Liver (tissue), 9 donors: ENCODE data around the gene KLHL42. TPM values are rescaled to one million over a fixed set of nuclear protein-coding genes. Genes with fewer than 3 reads are reported as not detected.

Experiments
- DNase-seq: peaks from one replicate; pipeline ENCODE4 v3.0.0-alpha.2; 2017; ENCODE audit warnings: low spot score
- H3K27ac ChIP-seq, 2 donors: one replicate each; pipeline ENCODE4 v1.7.0; 2013; ENCODE audit warnings: inconsistent platforms in 2 of 2, low read length in 2 of 2, control low read depth in 1 of 2, low read depth in 1 of 2, mild to moderate bottlenecking in 1 of 2
- H3K27me3 ChIP-seq, 4 donors: one replicate each; pipeline versions ENCODE4 v1.6.1 to v1.7.0; 2013; ENCODE audit warnings: low read length in 3 of 4, inconsistent platforms in 1 of 4, mild to moderate bottlenecking in 1 of 4, moderate library complexity in 1 of 4; ENCODE audit not compliant: control insufficient read depth in 4 of 4, insufficient read depth in 4 of 4
- H3K36me3 ChIP-seq, 4 donors: one replicate each; pipeline versions ENCODE4 v1.6.1 to v1.7.0; 2013; ENCODE audit warnings: low read length in 3 of 4, mild to moderate bottlenecking in 3 of 4, low read depth in 1 of 4, moderate library complexity in 1 of 4; ENCODE audit not compliant: control insufficient read depth in 4 of 4, insufficient read depth in 3 of 4
- H3K4me1 ChIP-seq, 4 donors: one replicate each; pipeline versions ENCODE4 v1.6.1 to v1.7.0; 2013; ENCODE audit warnings: low read length in 3 of 4, mild to moderate bottlenecking in 3 of 4, moderate library complexity in 1 of 4; ENCODE audit not compliant: control insufficient read depth in 4 of 4, insufficient read depth in 4 of 4
- H3K4me3 ChIP-seq, 3 donors: one replicate each; pipeline versions ENCODE4 v1.6.1 to v1.7.0; 2013; ENCODE audit warnings: low read length in 3 of 3, control low read depth in 1 of 3, low read depth in 1 of 3, mild to moderate bottlenecking in 1 of 3
- H3K9ac ChIP-seq, 2 donors: one replicate each; pipeline ENCODE4 v1.7.0; 2013; ENCODE audit warnings: low read length in 2 of 2, mild to moderate bottlenecking in 2 of 2, moderate library complexity in 2 of 2, control low read depth in 1 of 2, low read depth in 1 of 2
- H3K9me3 ChIP-seq, 4 donors: one replicate each; pipeline versions ENCODE4 v1.6.1 to v1.7.0; 2013; ENCODE audit warnings: low read length in 3 of 4; ENCODE audit not compliant: control insufficient read depth in 4 of 4
- ATF3 ChIP-seq: IDR thresholded peaks from 2 replicates; pipeline ENCODE4 v1.6.1; 2016; ENCODE audit warnings: antibody characterized with exemption
- CTCF ChIP-seq: fragments of 150-350 bp; IDR thresholded peaks from 2 replicates; pipeline ENCODE4 v1.5.1; 2017; ENCODE audit warnings: improper control_type of control experiment, low read depth, low read length; ENCODE audit not compliant: missing input control
- EGR1 ChIP-seq, 2 donors: IDR thresholded peaks; 2 replicates each; pipeline ENCODE4 v1.6.1; 2016 to 2018; ENCODE audit warnings: antibody characterized with exemption in 2 of 2, low read depth in 2 of 2
- FOXA2 ChIP-seq: IDR thresholded peaks from 2 replicates; pipeline ENCODE4 v1.6.1; 2016; ENCODE audit warnings: antibody characterized with exemption
- HNF4A ChIP-seq, 2 donors: conservative IDR thresholded peaks; 2 replicates each; pipeline ENCODE4 v1.6.1; 2016; ENCODE audit warnings: antibody characterized with exemption in 2 of 2, mild to moderate bottlenecking in 2 of 2
- HNF4G ChIP-seq: IDR thresholded peaks from 2 replicates; pipeline ENCODE4 v1.6.1; 2016; ENCODE audit warnings: antibody characterized with exemption
- JUND ChIP-seq, 2 donors: IDR thresholded peaks; 2 replicates each; pipeline ENCODE4 v1.6.1; 2016; ENCODE audit warnings: antibody characterized with exemption in 2 of 2
- MAX ChIP-seq: IDR thresholded peaks from 2 replicates; pipeline ENCODE4 v1.6.1; 2016; ENCODE audit warnings: antibody characterized with exemption
- RAD21 ChIP-seq, 2 donors: IDR thresholded peaks; 2 replicates each; pipeline ENCODE4 v1.6.1; 2016; ENCODE audit warnings: antibody characterized with exemption in 2 of 2, mild to moderate bottlenecking in 2 of 2
- REST ChIP-seq: IDR thresholded peaks from 2 replicates; pipeline ENCODE4 v1.6.1; 2016; ENCODE audit warnings: antibody characterized with exemption, mild to moderate bottlenecking
- RXRA ChIP-seq, 2 donors: IDR thresholded peaks; 2 replicates each; pipeline ENCODE4 v1.6.1; 2017 to 2018; ENCODE audit warnings: antibody characterized with exemption in 2 of 2, mild to moderate bottlenecking in 1 of 2
- SP1 ChIP-seq: IDR thresholded peaks from 2 replicates; pipeline ENCODE4 v1.6.1; 2018; ENCODE audit warnings: antibody characterized with exemption, mild to moderate bottlenecking
- WGBS: extraction: QIAGEN DNeasy Blood & Tissue Kit; methylation state at CpG from one replicate; pipeline ENCODE4 v1.1.7; 2013; 5-methylcytosine and 5-hydroxymethylcytosine counted together
- polyA plus RNA-seq, 2 donors: library from polyadenylated mRNA; stranded (reverse) in 1 of 2; unstranded in 1 of 2; fragments of 200-250 nt in 1 of 2; fragments of >200 nt in 1 of 2; fragmentation: Nextera tagmentation in 1 of 2; extraction: Ambion mirVana in 1 of 2; gene quantifications; one replicate each; pipeline versions ENCODE4 v1.2.1 to v1.2.3, GENCODE V29; 2013 to 2015
- total RNA-seq, 2 donors: library from RNA; depleted of rRNA; stranded (reverse); fragments of >200 nt; gene quantifications; one replicate each; pipeline ENCODE4 v1.2.3, GENCODE V29; 2014
- donor health status: healthy.
- donor health status: healthy.
- donor health status: healthy.
- donor health status: healthy.
- donor health status: healthy.

KLHL42 gene
- total and polyA plus RNA-seq, 4 donors: 3.6 to 13.4 (median 6.4) TPM

- H3K27ac ChIP-seq: no peak overlapping the region
- no peak overlapping the region for H3K9ac ChIP-seq
- H3K9me3 ChIP-seq: no peaks in the 10 kb centered on the region
- peaks cover 0 to 3% (median 1%) of the 10 kb centered on the region in 4 donors for H3K4me1 ChIP-seq
- H3K4me3 ChIP-seq: no peak overlapping the region
- DNase-seq: no peak
- H3K36me3 ChIP-seq: no peaks in the 10 kb centered on the region
- no peaks in the 10 kb centered on the region for H3K27me3 ChIP-seq
- TF ChIP-seq ATF3 (no peak), HNF4A (conservative IDR thresholded peaks at IDR 0.05) (no peak), JUND (IDR thresholded peaks at IDR 0.05) (no peak), REST (no peak), RAD21 (IDR thresholded peaks at IDR 0.05) (peak; percentile 84 to 88), FOXA2 (no peak), RXRA (IDR thresholded peaks at IDR 0.05) (no peak), HNF4G (no peak), EGR1 (IDR thresholded peaks at IDR 0.05; ENCODE audit: low read depth in 2 of 2) (no peak), CTCF (peak; percentile 86), MAX (no peak)
- 15% methylated on average over 7 of the region's 7 CpGs for WGBS
Measured at GRCh38 chr12:27821259-27821973, 41.4 kb downstream of the KLHL42 start.

GRCh38 chr12:27822076-27822712 is 42.2 kb downstream of the KLHL42 start:
- H3K4me3 ChIP-seq: no peak overlapping the region
- no peaks in the 10 kb centered on the region for H3K9me3 ChIP-seq
- no peaks in the 10 kb centered on the region for H3K36me3 ChIP-seq
- WGBS: 76% methylated on average over 9 of the region's 9 CpGs
- H3K9ac ChIP-seq: no peak overlapping the region
- no peaks in the 10 kb centered on the region for H3K27me3 ChIP-seq
- H3K4me1 ChIP-seq: peaks cover 0 to 3% (median 1%) of the 10 kb centered on the region in 4 donors
- TF ChIP-seq REST: no peak
- no peak for TF ChIP-seq SP1
- TF ChIP-seq EGR1 (IDR thresholded peaks at IDR 0.05; ENCODE audit: low read depth in 2 of 2): no peak
- TF ChIP-seq RAD21 (IDR thresholded peaks at IDR 0.05): no peak
- no peak for TF ChIP-seq FOXA2
- no peak for TF ChIP-seq ATF3
- DNase-seq: no peak
- H3K27ac ChIP-seq: no peak overlapping the region
